UCSD-AML1 (cell line): Measurements from ENCODE around the gene HSPA1B.
"Not testable (repeated sequence)": the region's sequence is repeated elsewhere in the genome, so short reads cannot be mapped to it uniquely, and the experiment has no call there.

Experiments used
- DNase-seq: peaks from one replicate; lab custom pipeline; 2025; ENCODE audit not compliant: unreplicated experiment; lab: John Stamatoyannopoulos, UW

The HSPA1B gene

DNA sequence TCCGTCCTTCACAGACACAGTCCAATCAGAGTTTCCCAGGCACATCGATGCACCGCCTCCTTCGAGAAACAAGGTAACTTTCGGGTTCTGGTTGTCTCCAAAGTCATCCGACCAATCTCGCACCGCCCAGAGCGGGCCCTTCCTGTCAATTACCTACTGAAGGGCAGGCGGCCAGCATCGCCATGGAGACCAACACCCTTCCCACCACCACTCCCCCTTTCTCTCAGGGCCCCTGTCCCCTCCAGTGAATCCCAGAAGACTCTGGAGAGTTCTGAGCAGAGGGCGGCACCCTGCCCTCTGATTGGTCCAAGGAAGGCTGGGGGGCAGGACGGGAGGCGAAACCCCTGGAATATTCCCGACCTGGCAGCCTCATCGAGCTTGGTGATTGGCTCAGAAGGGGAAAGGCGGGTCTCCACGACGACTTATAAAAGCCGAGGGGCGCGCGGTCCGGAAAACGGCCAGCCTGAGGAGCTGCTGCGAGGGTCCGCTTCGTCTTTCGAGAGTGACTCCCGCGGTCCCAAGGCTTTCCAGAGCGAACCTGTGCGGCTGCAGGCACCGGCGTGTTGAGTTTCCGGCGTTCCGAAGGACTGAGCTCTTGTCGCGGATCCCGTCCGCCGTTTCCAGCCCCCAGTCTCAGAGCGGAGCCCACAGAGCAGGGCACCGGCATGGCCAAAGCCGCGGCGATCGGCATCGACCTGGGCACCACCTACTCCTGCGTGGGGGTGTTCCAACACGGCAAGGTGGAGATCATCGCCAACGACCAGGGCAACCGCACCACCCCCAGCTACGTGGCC lies at the start of gene HSPA1B:
Gene HSPA1B, plus strand, starts transcription at position 453 of the 794 bp plus-strand sequence. Its CDS starts 213 bp downstream, at position 666.
- DNase-seq = peak; percentile 99

DNA sequence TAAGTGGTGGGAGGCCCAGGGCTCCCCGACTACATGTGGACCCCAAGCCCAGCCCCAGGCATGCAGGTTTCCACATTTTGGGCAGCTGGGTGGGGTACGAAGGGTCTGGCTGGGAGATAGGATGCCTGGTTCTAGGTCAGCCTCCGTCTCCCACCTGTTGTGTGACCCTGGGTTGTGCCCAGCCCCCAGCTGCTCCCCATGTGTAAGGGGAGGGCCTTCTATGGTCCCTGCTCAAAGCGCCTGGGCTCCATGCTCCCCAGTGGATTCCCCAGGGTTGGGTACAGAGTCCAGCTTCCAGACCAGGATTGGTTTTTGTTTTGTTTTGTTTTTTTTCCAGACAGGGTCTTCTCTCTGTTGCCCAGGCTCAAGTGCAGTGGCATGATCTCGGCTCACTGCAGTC lies 49.3 kb upstream of the HSPA1B start:
- DNase-seq = no peak

DNA sequence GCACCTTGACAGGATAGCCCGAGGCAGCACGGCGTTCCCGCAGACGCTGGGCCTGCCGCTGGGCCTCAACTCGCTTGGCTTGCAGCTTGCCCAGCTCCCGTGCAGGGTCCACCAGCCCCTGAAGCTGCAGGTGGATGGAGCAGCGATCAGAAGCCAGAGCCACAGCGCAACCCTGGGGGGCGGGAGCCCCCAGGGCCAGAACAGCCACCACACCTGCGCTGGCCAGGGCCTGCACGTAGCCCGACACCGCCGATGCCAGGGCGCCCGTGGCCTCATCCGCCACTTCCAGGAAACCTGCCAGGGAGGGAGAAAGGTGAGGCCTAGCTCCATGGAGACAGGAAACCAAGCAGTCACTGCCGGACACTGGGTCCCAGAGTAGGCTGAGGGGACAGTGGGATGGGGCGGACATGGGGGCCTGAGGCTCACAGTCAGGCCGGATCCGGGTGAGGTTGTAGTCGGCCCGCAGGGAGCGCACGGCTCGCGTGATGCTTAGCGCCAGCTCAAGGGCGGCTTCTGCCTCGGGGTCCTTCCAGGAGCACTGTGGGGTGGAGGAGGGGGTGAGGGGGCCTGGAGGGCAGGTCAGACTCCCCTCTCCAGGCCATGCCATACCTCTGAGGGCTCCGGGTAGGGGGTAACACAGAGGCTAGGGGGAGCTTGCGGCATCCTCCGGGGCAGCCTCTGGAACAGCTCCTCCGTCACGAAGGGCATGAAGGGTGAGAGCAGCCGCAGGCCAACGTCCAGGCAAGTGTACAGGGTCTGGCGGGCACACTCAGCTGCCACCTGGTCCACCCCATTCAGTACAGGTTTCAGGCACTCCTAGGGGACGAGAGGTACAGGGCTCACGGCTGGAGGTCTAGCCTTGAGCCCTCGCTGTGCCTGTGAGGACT lies 48.3 kb upstream of the HSPA1B start:
- no peak for DNase-seq

DNA sequence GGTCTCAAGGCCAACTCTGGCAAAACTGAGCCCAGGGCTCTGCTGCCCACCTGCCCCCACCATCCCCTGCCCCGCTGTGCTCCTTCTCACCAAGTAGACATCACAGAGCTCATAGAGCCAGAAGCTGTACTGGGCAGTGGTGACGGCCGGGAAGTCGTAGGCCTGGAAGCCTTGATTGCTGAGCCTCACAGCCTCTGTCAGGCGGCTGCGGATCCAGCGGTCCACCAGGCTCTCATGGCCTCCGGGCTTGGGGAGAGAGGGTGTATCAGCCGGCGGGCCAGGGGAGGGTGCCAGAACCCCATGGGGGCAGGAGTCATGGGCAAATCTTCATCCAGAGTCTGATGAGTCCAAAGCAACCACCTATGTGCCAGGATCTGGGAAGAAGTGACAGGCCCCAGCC lies 47.6 kb upstream of the HSPA1B start:
- DNase-seq = no peak

DNA sequence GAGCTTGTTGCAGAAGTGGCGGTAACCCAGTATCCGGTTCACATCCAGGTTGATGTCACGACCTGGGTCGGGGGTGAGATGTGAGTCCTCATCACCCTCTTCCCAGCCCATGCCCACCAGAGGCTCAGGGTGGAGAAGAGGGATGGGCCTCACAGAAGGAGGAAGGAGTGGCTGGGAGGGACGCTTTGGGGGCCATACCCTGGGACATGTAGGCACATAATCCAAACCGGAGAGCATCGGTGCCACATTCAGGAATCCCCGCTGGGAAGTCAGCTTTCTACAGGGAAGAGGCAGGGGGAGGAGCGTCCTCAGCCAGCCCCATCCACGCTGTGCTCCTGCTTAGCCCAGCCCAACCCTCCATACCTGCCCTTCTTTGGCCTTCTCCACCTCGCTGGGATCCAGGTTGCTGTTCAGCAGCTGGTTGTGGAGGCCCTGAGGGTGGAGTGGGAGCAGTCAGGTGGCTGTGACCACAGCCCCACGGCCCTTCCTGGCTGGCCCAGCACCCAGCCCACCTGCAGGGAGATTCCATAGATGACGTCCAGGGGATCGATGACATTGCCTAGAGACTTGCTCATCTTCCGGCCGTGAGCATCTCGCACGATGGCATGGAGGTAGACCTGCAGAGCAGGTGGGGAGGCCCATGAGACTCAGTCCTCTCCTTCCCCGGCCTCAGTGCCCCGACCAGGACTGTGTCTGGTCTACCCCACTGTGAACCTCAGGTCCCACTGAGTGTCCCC lies 46.9 kb upstream of the HSPA1B start:
- DNase-seq = no peak

DNA sequence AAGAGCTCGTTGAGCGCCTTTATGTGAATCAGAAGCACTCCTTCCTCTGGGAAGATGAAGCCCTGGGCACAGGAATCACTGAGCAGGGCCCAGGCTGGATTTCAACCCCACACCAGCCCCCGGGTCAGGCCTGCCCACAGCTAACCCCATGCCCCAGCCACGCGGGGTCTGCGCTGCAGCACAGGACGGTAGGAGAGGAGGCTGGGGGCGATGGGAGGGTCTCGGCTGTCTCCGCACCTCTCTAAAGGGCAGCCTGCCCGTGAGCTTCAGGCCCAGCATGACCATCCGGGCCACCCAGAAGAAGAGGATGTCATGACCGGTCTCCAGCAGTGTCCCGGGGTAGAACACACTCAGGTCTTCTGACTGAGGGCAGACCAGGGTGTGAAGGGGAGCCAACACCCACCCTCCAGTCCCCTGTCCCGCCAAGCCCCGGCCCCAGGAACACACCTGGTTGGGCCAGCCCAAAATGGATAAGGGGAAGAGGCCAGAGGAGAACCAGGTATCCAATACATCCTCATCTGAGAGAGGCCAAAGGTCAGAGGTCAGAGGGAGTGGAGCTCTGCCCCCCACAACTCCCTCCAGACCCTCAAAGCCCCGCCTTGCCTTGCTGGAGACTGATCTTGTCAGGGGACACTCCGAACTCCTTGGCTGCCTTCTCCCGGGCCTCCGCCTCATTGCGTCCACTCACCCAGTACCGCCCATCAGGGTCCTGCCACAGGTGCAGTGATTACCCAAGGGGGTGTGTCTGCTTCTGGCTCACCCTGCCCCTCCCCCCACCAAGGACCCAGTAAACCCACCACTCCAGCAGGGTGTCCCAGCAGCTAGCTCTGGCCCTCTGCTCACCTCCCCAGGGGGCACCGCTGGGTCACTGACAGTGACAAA lies 46.1 kb upstream of the HSPA1B start:
- DNase-seq = no peak

DNA sequence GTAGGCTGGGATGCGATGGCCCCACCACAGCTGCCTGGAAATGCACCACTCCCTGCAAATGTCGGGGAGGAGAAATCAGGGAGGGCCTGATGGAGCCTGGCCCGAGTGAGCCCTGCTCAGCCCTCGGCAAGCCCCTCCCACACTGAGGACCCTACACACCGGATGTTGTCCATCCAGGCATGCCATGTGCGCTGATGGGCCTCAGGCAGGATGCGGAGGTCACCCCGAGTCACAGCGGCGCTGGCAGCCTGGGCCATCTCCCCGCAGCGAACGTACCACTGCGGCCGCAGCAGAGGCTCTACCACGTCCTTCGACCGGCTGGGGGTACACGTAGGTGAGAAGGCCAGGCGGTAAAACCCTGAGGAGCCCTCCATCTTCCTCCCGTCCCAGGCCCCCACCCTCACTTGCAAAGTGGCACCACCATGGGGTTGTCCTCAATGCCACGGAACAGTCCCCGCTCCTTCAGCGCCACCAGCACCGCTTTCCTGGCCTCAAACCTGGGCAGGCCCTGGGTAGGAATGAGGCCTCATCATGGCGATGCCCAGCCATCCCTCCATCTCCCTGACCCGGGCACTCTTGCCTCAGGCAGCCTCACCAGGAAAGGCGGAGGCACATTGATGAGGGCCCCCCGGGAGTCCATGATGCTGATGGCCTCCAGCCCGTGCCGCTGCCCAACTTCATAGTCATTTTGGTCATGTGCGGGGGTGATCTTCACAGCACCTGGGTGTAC lies 45.2 kb upstream of the HSPA1B start:
- no peak for DNase-seq

DNA sequence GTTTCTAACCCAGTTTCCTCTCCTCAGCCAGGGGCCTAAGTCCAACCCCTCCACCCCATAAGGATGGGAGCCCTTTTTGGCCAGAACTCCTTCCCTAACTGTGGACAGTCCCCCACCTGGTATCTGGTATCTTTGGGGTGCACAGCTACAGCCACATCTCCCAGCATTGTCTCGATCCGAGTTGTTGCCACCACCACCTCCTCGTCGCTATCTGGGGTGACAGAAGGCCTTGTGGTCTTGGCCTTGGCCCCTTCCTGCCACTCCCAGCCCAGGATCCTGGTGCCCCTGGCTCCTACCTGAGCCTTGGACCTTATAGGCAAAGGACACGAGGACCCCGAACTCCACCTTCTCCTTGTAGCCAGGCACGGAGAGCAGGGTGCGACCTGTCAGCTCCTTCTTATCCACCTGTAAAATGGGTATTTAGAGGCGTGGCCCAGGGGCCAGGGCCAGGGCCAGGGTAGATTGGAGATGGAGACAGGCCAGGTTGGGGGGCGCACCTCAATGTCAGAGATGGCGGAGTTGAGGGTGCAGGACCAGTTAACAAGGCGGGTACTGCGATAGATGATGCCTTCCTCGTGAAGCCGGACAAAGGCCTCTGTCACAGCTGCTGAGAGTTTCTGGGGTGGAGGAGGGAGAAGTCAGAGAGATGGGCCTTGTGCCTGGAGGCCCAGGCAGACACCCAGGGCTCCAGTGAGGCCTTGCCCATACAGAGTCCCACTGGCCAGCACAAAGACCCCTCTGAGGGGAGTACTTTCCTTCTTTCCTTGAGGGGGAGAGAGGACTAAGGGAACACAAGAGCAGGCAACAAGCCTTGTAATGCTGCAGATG lies 43.2 kb upstream of the HSPA1B start:
- no peak for DNase-seq

DNA sequence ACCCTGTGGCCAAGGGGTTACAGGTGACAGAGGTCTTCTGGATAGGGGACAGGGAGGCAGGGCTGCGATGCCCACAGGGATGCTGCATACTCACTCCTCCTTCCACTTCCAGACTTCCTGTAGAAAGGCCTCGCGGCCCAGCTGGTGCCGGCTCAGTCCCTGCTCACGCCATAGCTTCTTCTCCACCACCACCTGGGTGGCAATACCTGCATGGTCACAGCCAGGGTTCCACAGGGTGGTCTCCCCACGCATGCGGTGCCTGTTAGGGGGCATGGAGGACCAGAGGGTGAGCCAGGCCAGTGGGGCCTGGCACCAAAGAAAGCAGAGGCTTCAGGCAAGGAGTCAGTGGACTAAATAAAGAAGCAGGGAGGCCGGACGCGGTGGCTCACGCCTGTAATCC lies 42.1 kb upstream of the HSPA1B start:
- DNase-seq = no peak

DNA sequence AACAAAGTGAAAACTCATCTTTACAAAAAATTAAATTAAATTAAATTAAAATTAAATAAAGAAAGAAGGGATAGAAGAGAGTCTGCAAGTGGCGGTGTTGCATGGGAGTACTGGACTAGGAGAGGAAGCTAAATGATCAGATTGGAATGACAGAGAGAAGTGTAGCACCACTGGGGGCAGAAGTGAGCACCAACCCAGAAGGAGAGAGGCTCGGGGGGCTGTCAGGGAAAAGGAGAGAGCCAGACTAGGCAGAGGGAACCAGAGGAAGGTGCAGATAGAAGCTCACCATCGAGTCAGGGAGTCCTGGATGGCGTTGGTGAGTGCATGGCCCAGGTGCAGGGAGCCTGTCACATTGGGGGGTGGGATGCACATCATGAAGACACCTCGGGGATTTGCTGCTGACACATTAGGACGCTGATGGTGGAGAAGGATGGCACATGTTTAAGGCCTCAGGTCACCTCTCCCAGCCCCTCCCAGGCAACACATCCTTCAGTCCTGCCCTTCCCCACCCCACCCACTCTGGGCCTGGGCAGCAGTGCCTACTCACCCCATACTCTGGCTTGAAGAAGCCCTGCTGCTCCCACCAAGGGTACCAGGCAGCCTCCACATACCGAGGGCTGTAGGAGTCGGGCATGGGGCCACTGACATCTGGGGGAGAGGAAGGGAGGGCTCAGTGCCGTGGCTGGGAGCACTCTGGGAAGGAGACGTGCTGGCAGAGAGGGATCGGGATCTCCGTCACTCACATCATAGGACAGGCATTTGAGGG lies 36.0 kb upstream of the HSPA1B start:
- no peak for DNase-seq

DNA sequence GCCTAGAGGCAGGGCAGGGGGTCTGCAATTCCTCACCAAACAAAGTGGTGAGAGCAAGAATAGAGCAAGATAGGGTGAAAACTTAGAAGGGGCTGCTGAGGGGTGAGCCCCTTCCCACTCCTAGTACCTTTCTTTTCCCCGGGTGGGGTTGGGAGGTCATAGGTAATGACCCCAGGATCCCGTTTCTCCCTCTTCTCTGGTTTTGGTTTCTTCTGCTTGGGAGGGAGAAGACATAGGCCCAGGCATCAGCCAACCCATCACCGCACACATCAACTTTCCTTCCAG lies 35.5 kb upstream of the HSPA1B start:
- no peak for DNase-seq

DNA sequence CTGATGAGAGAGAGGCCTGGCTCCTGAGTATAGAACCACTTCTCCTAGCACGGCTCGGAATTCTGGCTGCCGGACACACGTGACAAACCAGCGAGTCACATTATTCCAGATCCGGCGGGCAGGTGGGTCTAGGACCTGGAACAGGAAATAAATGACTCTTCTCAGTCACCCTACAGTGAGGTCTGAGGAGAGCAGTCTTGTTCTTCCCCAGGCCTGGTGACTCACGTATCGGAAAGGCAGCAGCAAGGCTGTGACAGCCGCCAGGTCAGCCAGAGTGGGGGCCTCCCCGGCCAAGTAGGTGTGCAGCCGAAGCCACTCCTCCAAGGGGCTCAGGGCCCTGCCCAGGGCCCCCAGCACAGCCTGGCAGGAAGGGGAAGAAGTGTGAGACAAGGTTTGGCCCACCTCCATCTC lies 34.8 kb upstream of the HSPA1B start:
- DNase-seq = no peak

DNA sequence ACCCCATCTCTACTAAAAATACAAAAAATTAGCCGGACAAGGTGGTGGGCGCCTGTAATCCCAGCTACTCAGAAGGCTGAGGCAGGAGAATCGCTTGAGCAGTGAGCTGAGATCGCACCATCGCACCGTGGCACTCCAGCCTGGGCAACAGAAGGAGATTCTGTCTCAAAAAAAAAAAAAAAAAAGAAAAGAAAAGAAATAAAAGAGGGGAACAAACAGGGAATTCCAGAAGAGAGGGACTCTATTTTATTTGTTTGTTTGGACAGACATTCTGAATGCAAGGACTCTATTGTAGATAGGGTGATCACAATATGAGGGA lies 33.7 kb upstream of the HSPA1B start:
- not testable (repeated sequence) for DNase-seq

DNA sequence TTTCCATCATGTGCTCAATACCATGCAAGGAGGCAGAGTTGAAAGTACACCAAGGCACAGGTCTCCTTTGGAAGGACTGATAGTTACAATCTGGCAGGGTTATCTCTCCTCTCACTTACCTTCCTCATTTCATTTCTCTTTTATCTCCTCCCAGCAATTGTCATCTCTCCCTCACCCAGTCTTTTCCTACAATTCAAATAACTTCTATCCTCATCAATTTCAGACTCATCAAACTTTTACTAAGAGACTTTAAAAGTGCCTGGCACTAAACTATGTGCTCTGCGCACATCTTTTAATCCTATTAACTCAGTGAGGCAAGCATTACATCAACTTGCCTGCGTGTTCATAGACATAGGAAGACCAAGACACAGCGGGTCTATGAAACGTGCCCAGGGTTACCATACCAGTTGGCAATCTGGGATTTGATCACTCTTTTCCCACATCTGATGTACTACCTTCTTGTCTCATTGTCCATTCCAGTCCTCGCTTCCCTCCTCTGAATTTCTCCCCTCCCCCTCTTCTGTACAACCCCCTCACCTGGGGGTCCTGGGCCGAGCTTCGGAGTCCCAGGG lies 33.2 kb upstream of the HSPA1B start:
- no peak for DNase-seq

DNA sequence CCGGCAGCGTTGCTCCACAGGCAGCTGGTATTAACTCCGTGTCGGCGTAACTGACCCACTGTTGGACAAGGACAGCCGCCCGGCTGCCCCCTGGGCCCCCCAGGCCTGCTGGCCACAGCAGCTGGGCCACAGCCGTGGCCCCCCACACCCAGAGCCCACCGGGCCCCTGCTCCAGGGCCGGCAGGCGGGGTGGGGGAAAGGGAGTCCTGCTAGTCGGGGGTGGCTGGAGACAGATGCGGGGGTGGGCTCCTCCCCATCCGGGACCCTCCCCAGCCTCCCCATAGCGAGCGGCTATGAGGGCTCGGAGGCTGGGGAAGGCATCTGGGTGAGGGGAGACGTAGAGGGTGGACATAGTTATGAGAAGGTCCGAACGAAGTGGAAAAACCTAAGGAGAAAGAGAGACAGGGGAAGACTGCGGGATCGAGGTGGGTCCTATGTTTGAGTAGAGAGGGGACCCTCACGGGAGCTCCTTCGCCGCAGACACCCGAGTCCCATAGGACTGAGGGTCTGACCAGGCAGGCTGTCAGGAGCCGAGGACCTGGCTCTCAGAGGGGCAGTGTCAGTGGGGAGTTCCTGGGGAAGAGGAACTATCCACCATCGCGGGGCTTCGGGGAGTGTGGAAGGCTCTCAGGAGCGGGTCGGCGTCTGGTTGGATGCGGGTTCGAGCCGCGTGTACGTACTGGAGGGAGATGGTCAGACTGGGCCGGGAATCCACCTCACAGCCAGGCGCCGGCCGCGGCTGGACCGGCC lies 32.5 kb upstream of the HSPA1B start:
- no peak for DNase-seq

DNA sequence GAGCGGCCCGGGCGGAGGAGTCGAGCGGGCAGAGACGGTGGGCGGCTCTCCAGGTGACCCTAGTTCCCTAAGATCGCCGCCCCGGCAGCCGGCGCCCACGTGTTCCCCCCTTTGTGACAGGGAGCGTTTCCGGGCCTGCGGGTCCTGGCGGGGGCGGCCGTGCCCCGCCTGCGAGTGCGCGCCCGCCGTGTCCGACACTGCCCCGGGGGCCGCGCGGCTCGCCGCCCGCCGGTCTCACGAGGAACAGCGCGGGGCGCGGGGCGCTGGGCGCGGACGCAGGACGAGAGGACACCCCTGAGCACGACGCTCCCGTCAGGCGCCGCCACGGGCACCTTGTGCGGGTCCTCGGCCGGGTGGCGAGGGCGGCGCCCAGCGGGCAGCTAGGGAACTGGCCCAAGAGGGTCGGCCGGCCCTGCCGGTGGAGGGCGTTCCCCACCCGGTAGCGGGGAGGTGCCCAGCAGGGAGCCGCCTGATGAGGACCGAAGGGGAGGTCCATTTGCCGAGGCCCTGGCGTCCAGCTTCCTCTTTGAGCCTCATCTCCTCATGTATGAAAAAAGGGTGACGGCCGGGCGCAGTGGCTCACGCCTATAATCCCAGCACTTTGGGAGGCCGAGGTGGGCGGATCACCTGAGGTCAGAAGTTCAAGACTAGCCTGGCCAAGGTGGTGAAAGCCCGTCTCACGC lies 31.8 kb upstream of the HSPA1B start, which contains the start of gene VARS1:
Gene VARS1, minus strand, starts transcription at position 137 of the 683 bp plus-strand sequence. CDS start 535 bp downstream, outside the sequence.
- peak; percentile 93 for DNase-seq

DNA sequence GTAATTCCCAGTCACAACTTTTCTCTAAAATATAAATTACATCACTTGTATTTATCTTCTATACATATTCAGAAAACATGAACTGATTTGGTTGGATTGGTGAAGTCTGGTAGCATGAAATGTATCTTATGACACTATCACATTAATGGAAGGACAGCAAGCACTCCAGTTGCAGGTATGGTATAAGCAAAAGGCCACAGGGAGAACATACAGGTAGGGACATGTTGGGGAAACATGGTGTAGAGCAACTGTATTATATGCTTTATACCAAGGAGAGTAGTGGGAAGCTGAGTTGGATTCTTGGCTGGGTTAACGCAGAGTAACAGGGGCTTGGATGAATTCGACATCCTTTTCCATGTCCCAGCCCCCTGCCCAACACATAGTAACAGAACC lies 30.5 kb upstream of the HSPA1B start:
- no peak for DNase-seq
